H1 (cell line): ENCODE measurements around the gene MKRN1. TPM values are rescaled to one million over a fixed set of nuclear protein-coding genes. Genes with fewer than 3 reads are reported as not detected.

Source experiments
- CTBP2 ChIP-seq: IDR thresholded peaks from 2 replicates; pipeline ENCODE4 v1.7.0; 2011; ENCODE audit warnings: borderline replicate concordance, mild to moderate bottlenecking, moderate library complexity, mixed read lengths, low read length; ENCODE audit not compliant: insufficient read depth, insufficient read length
- EZH2 ChIP-seq: fragments of 200-600 bp; sonication (generic); IDR thresholded peaks from 2 replicates; pipeline ENCODE4 v1.7.1; 2012; ENCODE audit warnings: low read depth, mild to moderate bottlenecking, moderate library complexity, low read length, inconsistent platforms; ENCODE audit not compliant: severe bottlenecking
- FOSL1 ChIP-seq: IDR thresholded peaks from 2 replicates; pipeline ENCODE4 v1.6.1; 2011; ENCODE audit warnings: mild to moderate bottlenecking, low read depth, low read length, moderate library complexity; ENCODE audit not compliant: insufficient read depth
- MAX ChIP-seq: IDR thresholded peaks from 2 replicates; pipeline ENCODE4 v1.6.1; 2012; ENCODE audit warnings: inconsistent platforms
- polyA plus RNA-seq, 7 experiments: library from polyadenylated mRNA; depleted of rRNA in 3 of 7; stranded (reverse) in 5 of 7; unstranded in 2 of 7; fragments of >200 nt in 5 of 7; fragments of 200-250 nt in 2 of 7; gene quantifications; 1 replicate in 5 of 7; 2 replicates in 1 of 7; 4 replicates in 1 of 7; pipeline versions ENCODE4 v1.2.1 to v1.2.3, GENCODE V29; 2011 to 2013; ENCODE audit warnings: missing spikeins in 2 of 7, mixed read lengths in 2 of 7
- total RNA-seq: library from RNA; stranded (reverse); fragmentation: NEBNext Ultra II Directional; extraction: Animal tissue kit (Norgen Biotek cat#: 25700); gene quantifications from 2 replicates; pipeline ENCODE4 v1.2.1, GENCODE V29; 2021

MKRN1 gene
- total and polyA plus RNA-seq, 2 of the 8 experiments (the other 6 are each of a cell fraction or from before 2014, with no cell fraction given): 46.2 to 99.6 TPM

DNA sequence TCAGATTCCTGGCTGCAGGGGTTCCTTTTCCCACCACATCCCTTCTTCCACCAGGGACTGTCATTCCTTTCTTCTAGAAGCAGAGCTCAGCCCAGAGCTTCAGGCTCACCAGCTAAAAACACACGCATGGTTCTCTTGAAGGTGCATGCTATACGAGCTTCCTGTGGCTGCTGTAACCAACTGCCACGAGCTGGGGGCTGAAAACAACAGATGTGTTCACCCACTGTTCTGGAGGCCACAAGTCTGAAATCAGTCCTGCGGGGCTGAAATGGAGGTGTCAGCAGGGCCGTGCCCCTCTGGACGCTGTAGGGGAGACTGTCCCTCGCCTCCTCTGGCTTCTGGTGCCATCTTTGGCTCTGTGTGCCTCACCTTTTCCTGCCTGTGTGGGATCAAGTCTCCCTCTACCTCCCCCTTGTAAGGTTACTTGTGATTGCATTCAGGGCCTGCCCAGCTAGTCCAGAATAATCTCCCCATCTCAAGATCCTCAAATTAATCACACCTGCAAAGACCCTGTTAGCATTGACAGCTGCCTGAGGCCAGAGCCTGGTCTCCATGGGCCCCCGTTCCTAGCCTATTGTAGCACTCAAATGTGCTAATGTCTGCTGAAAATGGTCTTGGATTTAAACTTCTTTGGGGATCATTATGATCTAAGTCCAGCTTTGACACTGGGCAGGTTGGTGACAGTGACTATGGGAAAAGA is 61.7 kb downstream of the MKRN1 start (continued):
- no peak for TF ChIP-seq FOSL1
- TF ChIP-seq MAX: no peak
- no peak for TF ChIP-seq CTBP2
- TF ChIP-seq EZH2: no peak
